Mesodermal cell (in vitro differentiated cells): ENCODE measurements around the gene JAKMIP1.

ENCODE experiments used
- H3K27ac ChIP-seq: 2 replicates; pipeline ENCODE4 v1.7.0; 2013; ENCODE audit warnings: mild to moderate bottlenecking, low read depth, low read length, moderate library complexity; ENCODE audit not compliant: severe bottlenecking
- H3K36me3 ChIP-seq: 2 replicates; pipeline ENCODE4 v1.7.1; 2013; ENCODE audit warnings: mild to moderate bottlenecking, low read length, moderate library complexity; ENCODE audit not compliant: control insufficient read depth, insufficient read depth
- H3K4me1 ChIP-seq: one replicate; pipeline ENCODE4 v1.7.1; 2013; ENCODE audit warnings: mild to moderate bottlenecking, low read length; ENCODE audit not compliant: insufficient read depth, control insufficient read depth, poor library complexity, severe bottlenecking
- H3K4me3 ChIP-seq: 2 replicates; pipeline ENCODE4 v1.7.0; 2013; ENCODE audit warnings: low read length, control low read depth, mild to moderate bottlenecking; ENCODE audit not compliant: insufficient read depth, poor library complexity, severe bottlenecking; ENCODE audit errors: extremely low read depth
- H3K9me3 ChIP-seq: 2 replicates; pipeline ENCODE4 v1.7.1; 2013; ENCODE audit warnings: mild to moderate bottlenecking, low read length, moderate library complexity; ENCODE audit not compliant: control insufficient read depth
- WGBS, 2 experiments: methylation state at CpG; one replicate each; pipeline ENCODE4 v1.1.5; 2013; ENCODE audit warnings: missing lambda C conversion rate in 2 of 2; ENCODE audit not compliant: insufficient coverage in 2 of 2; 5-methylcytosine and 5-hydroxymethylcytosine counted together

Gene JAKMIP1

DNA sequence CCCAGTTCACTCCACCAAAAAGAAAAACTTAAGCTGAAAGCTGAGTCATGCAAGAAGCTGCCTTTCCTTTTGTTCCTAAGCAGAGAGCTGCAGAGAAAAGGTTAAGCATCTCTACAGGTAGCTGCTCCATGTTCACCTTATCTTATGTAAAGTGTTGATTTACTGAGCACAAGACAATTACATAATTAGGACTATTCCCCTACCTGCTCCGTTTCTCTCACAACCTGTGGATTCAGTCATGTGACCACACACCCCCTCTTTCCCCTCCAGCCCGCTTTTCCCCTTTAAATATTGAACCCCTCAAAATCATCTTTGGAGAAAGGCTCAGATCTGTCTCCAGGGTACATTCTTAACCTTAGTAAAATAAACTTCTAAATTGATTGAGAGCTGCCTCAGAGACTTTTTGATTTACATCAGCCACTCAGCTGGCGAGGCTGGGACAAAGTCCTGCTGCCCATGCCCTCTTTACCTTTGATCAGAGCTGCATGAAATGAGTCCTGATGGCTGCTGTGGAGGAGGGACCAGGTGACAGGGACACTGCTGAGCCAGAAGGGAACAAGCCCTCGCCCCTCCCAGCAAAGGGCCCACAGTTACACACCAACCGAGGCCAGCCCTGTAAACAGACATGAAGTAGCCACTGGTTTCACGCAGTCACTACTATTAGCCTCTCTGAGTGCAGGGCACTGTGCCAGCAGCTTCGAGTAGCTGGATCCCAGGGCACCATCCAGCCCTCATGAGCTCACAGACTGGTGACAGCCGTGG, 128.2 kb downstream of the JAKMIP1 start:
- H3K9me3 ChIP-seq, result no peaks in the 10 kb centered on the region
- no peak overlapping the region for H3K27ac ChIP-seq
- H3K4me1 ChIP-seq, result no peaks in the 10 kb centered on the region
- WGBS, 2 experiments, result 77 to 88% methylated on average over 7 to 8 of the region's 8 CpGs
- H3K36me3 ChIP-seq, result no peaks in the 10 kb centered on the region
- H3K4me3 ChIP-seq, result no peak overlapping the region

DNA sequence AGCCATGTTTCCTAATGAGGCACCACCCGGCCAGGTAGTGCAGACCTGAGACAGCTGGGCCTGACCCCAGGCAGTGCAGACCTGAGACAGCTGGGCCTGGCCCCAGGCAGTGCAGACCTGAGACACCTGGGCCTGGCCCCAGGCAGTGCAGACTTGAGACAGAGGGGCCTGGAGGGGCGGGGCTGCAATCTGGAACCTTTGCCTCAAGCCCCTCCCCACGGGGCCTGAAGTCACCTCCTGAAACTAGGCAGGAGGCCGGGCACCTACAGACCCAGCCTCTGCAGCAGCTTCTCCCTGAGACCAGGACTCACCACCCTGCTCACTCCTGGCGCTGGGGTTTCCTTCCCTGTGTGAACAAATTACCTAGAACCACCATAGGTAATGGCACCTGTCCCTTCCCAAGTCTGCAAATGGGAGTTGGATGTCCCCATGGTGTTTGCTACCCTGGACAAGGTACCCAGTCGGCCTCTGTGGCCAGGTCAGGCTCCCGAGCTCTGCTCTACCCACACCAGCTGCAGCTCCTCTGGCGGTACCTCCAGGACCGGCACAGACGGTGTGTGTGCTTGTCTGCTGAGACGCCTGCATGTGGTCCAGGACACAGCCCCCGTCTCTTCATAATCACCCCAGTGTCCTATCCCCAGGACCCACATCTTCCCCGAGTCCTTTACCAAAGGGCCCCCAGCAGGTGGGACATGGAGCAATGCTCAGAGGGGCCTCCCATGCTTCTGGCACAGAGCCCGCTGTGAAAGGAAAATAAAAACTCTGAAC, 129.0 kb downstream of the JAKMIP1 start:
- Histone ChIP-seq H3K36me3 (no peaks in the 10 kb centered on the region), H3K4me1 (no peaks in the 10 kb centered on the region), H3K9me3 (no peaks in the 10 kb centered on the region), H3K27ac (no peak overlapping the region), H3K4me3 (no peak overlapping the region)
- 73 to 81% methylated on average over 12 to 13 of the region's 14 CpGs for WGBS, 2 experiments

DNA sequence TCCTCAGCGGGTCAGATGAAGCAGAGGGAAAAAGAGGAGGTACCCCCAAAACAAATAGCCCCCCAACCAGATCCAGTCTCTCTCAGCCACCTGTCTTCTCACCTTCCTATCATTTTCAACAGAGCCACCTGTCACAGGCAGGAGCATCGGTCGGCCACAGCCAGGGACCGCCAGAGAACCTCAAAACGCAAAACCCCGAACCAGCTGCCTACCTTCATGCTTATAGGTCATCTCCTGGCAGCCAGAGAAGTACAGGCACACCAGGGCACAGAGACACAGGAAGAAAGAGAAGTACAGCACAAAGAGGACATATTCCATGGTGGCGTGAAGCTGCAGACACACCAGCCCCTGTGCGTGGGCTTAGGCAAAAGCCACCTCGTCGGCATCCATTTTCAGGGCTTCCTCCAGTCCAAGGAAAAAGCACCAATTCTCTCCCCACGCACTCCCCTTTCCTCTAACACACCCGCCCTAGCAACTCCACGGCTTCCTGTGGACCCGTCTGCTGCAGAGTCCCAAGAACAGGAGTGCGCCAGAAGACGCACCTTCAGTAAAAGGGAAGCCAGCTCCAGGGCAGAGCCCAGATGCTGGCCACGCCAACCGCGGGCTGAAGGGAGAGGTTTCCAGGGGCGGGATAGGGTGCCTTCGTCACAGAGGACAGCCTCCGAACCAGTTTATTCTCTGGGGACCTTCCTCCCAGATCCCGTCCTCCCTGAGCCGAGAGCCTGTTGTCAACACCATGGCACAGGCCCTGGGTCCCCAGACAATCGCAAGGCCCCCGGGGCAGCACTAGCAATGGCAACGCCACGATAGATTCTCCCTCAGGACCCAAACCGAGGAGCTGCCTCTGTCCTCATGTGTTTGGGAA, 130.3 kb downstream of the JAKMIP1 start:
- Histone ChIP-seq H3K4me1 (no peaks in the 10 kb centered on the region), H3K27ac (no peak overlapping the region), H3K36me3 (no peaks in the 10 kb centered on the region), H3K9me3 (no peaks in the 10 kb centered on the region), H3K4me3 (no peak overlapping the region)
- WGBS, 2 experiments, result 94 to 97% methylated on average over 28 of the region's 29 CpGs

DNA sequence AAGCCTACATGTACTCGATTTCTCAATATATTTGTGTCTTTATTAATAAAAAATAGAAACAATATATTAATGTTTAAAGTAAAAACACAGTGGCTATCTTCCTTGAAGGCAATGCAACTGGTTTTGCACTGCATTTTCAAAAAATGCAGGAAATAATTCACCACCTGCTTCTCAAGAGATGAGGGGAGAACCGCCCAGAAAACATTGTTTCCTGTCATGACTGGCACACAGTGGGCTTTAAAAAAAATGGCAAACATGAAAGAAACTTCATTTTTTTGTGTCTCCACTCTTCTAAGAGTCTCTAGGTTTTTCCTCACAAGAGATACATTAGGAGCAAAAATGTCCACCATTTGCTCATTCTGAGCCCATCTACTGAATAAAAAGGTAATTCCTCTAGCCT, 131.4 kb downstream of the JAKMIP1 start:
- 90 to 100% methylated on average over 1 of the region's 2 CpGs for WGBS, 2 experiments
- Histone ChIP-seq H3K4me3 (no peak overlapping the region), H3K36me3 (no peaks in the 10 kb centered on the region), H3K9me3 (no peaks in the 10 kb centered on the region), H3K4me1 (no peaks in the 10 kb centered on the region), H3K27ac (no peak overlapping the region)

DNA sequence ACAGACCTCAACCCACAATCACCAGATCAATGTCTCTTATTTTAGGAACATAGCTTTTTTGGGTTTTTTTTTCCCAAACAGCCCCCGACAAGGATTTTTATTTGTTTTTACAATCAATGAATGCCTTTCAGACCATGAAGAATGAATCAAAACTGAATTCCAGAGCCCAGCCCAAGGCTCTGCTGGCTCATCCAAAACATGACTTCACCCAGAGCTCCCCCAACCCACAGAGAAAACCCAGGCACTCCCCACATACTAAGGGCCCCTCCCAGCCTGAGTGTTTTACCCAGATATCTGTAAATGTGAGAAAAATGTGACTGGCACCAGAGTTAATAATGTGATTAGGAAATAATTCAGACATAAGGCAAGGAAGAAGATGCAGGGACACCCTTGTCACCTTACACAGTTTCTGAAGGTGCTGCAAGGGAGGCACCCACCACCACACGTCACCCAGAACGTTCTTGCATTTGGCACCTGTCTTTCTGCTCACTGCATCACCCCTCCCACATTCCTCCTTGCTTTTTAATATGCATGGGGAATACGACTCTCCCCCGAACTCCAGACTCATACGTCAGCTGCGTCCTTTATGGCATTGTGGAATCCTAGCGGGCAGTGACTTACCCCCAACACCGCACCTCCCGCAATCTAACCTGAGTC, 134.3 kb downstream of the JAKMIP1 start:
- peaks cover 1% of the 10 kb centered on the region for H3K9me3 ChIP-seq
- H3K4me3 ChIP-seq, result no peak overlapping the region
- H3K4me1 ChIP-seq, result no peaks in the 10 kb centered on the region
- WGBS, 2 experiments, result 88 to 91% methylated on average over 8 of the region's 10 CpGs
- no peaks in the 10 kb centered on the region for H3K36me3 ChIP-seq
- no peak overlapping the region for H3K27ac ChIP-seq

DNA sequence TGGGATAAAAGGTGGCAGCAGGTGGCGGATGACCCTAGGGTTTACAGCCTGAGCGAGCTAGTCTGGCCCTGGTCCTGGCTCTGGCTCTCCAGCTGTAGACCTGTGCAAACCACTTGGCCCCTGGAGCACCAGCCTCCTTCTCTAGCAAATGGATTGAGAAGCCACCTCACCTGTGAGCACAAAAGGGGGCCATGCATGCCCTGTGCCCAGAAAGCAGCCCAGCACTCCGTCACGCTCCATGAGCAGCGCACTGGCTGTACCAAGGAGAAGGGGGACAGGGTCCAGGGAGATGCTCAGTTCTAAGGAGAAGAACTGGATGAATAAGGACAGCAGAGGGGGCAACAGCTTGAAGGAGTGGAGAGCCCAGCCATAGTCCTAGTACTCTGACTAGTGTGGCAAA, 135.2 kb downstream of the JAKMIP1 start:
- H3K36me3 ChIP-seq, result no peaks in the 10 kb centered on the region
- H3K27ac ChIP-seq, result no peak overlapping the region
- H3K4me1 ChIP-seq, result no peaks in the 10 kb centered on the region
- 97 to 98% methylated on average over 5 of the region's 5 CpGs for WGBS, 2 experiments
- no peak overlapping the region for H3K4me3 ChIP-seq
- peaks cover 6% of the 10 kb centered on the region for H3K9me3 ChIP-seq

DNA sequence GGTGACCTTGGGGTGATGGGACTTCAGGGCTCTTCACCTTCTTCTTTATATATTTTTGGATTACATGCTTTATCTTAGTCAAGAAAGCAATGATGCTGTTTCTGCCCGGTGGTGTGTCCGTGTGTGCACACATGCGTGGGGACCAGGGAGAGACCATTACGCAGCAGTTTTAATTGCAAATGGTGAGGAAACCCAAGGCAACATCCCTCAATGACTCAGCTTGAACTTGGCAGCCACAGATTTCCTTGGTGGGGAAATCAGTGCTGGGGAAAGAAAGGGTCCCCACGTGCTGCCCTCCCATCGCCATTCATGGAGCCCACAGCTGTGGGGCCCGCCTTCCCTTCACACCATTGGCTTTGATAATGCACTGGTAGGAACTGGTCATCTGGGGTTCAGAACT, 136.0 kb downstream of the JAKMIP1 start:
- Histone ChIP-seq H3K4me1 (no peaks in the 10 kb centered on the region), H3K27ac (no peak overlapping the region), H3K9me3 (peaks cover 12% of the 10 kb centered on the region), H3K4me3 (no peak overlapping the region), H3K36me3 (no peaks in the 10 kb centered on the region)
- 94 to 98% methylated on average over 4 to 7 of the region's 7 CpGs for WGBS, 2 experiments

DNA sequence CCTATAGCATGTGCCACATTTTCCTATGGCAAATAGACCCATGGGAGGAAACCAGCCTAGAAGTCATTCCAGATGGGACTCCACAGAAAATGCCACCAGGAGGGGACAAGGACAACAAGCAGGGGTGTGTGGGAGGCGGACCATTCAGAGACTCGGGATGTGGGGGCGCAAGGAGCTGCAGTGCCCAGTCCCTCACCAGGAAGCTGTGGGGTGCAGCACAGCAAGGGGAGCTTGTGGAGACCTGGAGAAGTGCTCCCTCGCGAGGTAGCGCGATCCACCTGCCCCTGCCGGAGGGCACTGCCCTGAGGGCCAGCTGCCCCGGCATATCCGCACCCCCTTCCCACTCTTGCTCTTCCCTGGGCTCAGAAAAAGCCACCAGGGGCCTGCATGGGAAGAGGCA, 136.7 kb downstream of the JAKMIP1 start:
- Histone ChIP-seq H3K27ac (no peak overlapping the region), H3K4me3 (no peak overlapping the region), H3K36me3 (no peaks in the 10 kb centered on the region), H3K4me1 (no peaks in the 10 kb centered on the region), H3K9me3 (peaks cover 19% of the 10 kb centered on the region)
- 93 to 95% methylated on average over 3 to 6 of the region's 10 CpGs for WGBS, 2 experiments

DNA sequence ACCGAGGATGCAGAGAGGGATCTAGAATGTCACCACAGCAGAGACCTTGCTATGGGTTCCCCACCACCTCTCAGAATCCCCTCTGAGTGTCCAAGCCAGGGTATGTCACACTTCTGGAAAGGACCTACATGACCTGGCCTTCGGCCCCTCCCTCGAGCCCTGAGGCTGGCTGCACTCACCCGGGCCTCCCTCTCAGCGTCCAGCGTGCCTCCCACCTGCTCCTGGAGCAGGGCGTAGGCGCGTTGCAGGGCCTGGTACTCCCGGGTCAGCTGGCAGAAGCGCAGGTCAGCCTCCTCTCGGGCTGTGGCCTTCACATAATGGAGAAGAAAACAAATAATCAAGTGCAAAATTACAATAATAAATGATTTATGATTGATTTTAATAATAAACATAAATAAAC, 138.2 kb downstream of the JAKMIP1 start:
- 96 to 100% methylated on average over 7 to 9 of the region's 12 CpGs for WGBS, 2 experiments
- H3K27ac ChIP-seq, result no peak overlapping the region
- H3K4me1 ChIP-seq, result no peaks in the 10 kb centered on the region
- H3K4me3 ChIP-seq, result no peak overlapping the region
- peaks cover 34% of the 10 kb centered on the region for H3K9me3 ChIP-seq
- no peaks in the 10 kb centered on the region for H3K36me3 ChIP-seq

DNA sequence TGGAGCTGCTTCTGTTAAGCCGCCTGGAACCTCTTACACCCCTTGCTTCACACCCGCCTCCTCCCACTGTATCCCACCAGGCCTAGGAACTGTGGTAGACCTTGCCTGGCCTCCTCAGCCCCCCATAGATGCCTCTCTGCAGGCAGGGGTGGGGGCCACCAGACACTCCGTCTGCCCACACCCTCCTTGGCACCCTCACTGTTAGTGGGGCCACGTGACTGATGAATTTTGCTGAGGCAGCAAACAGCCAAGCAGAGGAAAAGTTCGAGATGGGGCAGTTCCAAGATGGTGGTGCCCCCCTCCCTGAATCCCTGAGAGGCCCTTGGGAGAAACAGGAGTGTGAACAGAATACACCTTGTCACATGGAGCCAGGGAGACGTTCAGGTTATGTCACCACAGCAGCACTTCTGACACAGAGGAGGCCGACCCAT, 141.0 kb downstream of the JAKMIP1 start:
- 84 to 95% methylated on average over 5 to 7 of the region's 7 CpGs for WGBS, 2 experiments
- no peaks in the 10 kb centered on the region for H3K36me3 ChIP-seq
- no peaks in the 10 kb centered on the region for H3K4me1 ChIP-seq
- peaks cover 37% of the 10 kb centered on the region for H3K9me3 ChIP-seq
- H3K27ac ChIP-seq, result no peak overlapping the region
- H3K4me3 ChIP-seq, result no peak overlapping the region
